ENCODE measurements around the gene PODNL1. TPM values are rescaled to one million over a fixed set of nuclear protein-coding genes. Genes with fewer than 3 reads are reported as not detected.
A peak's percentile ranks its signal among the peaks of the same experiment; 100 is the strongest.
"Not testable (repeated sequence)": the region's sequence is repeated elsewhere in the genome, so short reads cannot be mapped to it uniquely, and the experiment has no call there.

The PODNL1 gene
- total and polyA plus RNA-seq, 2 of the 13 experiments (the other 11 are each of a cell fraction or from before 2014, with no cell fraction given), result 0.18 TPM; not detected in 1

DNA sequence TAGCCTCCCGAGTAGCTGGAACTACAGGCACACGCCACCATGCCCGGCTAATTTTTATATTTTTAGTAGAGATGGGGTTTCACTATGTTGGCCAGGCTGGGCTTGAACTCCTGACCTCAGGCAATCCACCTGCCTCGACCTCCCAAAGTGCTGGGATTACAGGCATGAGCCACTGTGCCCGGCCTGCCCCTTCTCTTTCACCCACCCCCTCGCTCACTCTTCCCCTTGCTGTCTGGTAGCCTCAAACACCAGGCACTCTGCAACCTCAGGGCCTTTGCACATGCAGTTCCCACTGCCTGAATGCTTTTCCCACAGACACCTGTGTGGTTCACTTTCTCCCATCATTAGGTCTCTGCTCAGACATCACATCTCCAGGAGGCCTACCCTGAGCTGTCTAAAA is 16.1 kb downstream of the PODNL1 start:
- H3K36me3 ChIP-seq (replicated peaks in 1 of 2; ENCODE audit: control insufficient read depth in 1 of 2, insufficient read depth in 2 of 2, low read length in 2 of 2), result peaks cover 10 to 49% of the 10 kb centered on the region in 2 experiments; a peak in 3 of 5 replicates
- FAIRE-seq; H3K9me3 ChIP-seq (ENCODE audit: low read length); BruUV-seq (replicated peaks); DNase-seq (ENCODE audit: low spot score); in situ Hi-C loops (cut with HindIII; ENCODE audit: extremely low pct_ligation_motif_present, low pct_unique_long_range_greater_than_20kb); H3K27ac ChIP-seq (ENCODE audit: extremely low read length, insufficient read depth, low read length); CTCF ChIA-PET (ENCODE audit: low intra/inter-chr PET ratio, low total read pairs); H3K79me2 ChIP-seq (ENCODE audit: insufficient read depth, low read length); H3K4me1 ChIP-seq (ENCODE audit: insufficient read depth, low read length); H3K9ac ChIP-seq (ENCODE audit: insufficient read depth, low read depth, low read length); intact Hi-C loops (cut with micrococcal nuclease; ENCODE audit: unreplicated experiment); H4K20me1 ChIP-seq (ENCODE audit: insufficient read depth, low read length); H3K4me2 ChIP-seq (ENCODE audit: low read depth, low read length); POLR2A ChIA-PET; H2AFZ ChIP-seq (ENCODE audit: low read length); H3K27me3 ChIP-seq (ENCODE audit: control insufficient read depth in 1 of 2, insufficient read depth in 2 of 2, low read length in 2 of 2); H3K4me3 ChIP-seq (replicated peaks in 1 of 3; ENCODE audit: insufficient read depth in 1 of 3, low read depth in 2 of 3, low read length in 3 of 3); ATAC-seq: not testable (repeated sequence)
- 97% methylated on average over 6 of the region's 6 CpGs for WGBS (ENCODE audit: low lambda C conversion rate)
- peak; percentile 37; the same call in 1 of the 2 replicates for TF ChIP-seq ZMYM3 (CRISPR knock-in tag; IDR thresholded peaks at IDR 0.05)

DNA sequence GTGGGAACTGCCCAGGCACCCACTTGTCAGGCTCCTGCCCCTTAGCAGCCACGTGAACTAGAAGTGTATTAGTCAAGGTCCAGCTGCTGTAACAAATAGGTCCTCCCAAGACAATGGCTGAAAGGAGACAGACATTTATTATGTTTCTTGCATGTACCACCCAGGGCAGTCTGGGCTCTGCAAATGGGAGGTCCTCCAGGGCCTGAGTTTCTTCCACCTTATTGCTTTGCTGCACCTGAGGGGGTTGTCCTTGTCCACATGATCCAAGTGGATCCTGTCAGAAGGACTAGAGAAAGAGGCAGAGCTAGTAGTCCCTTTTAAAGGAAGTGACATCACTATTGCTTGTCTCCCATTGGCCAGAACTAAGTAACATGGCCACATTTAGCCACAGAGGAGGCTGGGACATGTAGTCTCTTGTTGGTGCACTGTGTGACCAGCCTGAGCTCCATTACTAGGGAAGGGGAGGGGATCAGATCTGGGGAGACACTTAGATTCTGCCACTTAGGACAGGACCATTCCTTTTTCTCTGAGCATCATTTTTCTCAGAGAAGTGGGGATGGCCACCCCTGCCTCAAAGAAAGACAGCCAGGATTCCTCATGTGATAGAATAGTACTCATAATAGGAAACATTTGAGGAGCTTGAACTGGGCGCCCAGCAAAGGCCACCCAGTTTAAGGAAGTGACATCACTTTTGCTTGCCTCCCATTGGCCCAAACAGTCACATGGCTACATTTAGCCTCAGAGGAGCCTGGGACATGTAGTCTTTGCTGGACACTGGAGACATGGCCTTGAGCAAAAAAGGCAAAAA is 17.1 kb downstream of the PODNL1 start:
- no CpG with 5 or more reads among the region's 2 CpGs for WGBS (ENCODE audit: low lambda C conversion rate)
- TF ChIP-seq NFYB (CRISPR knock-in tag; IDR thresholded peaks at IDR 0.05), result peak; percentile 73
- TF ChIP-seq, protein P1, sequence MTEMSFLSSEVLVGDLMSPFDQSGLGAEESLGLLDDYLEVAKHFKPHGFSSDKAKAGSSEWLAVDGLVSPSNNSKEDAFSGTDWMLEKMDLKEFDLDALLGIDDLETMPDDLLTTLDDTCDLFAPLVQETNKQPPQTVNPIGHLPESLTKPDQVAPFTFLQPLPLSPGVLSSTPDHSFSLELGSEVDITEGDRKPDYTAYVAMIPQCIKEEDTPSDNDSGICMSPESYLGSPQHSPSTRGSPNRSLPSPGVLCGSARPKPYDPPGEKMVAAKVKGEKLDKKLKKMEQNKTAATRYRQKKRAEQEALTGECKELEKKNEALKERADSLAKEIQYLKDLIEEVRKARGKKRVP (CRISPR knock-in tag; IDR thresholded peaks at IDR 0.05), result no peak
- no peak for TF ChIP-seq TAF15 (IDR thresholded peaks at IDR 0.05; ENCODE audit: low read depth, low read length, poor library complexity, severe bottlenecking)
- no peak for TF ChIP-seq ZFAT (CRISPR knock-in tag; conservative IDR thresholded peaks at IDR 0.05)
- TF ChIP-seq ZNF652 (CRISPR knock-in tag; IDR thresholded peaks at IDR 0.05; ENCODE audit: borderline replicate concordance, low read depth), result no peak
- TF ChIP-seq PHB2 (IDR thresholded peaks at IDR 0.05; ENCODE audit: partially characterized antibody), result no peak
- TF ChIP-seq CREM (IDR thresholded peaks at IDR 0.05), result peak; percentile 79
- TF ChIP-seq CREM (CRISPR knock-in tag; IDR thresholded peaks at IDR 0.05), result no peak
- TF ChIP-seq SRSF9 (IDR thresholded peaks at IDR 0.05; ENCODE audit: borderline replicate concordance, insufficient read depth, low read depth, low read length, poor library complexity, severe bottlenecking), result no peak
- no peak for TF ChIP-seq ZNF572 (CRISPR knock-in tag; IDR thresholded peaks at IDR 0.05)
- TF ChIP-seq HOXA9 (CRISPR knock-in tag; IDR thresholded peaks at IDR 0.05; ENCODE audit: borderline replicate concordance), result no peak
- TF ChIP-seq NCOR1 (IDR thresholded peaks at IDR 0.05; ENCODE audit: borderline replicate concordance, low read length), result no peak
- no peak for TF ChIP-seq JARID2 (CRISPR knock-in tag; IDR thresholded peaks at IDR 0.05; ENCODE audit: insufficient replicate concordance)
- TF ChIP-seq SUZ12 (IDR thresholded peaks at IDR 0.05; ENCODE audit: low read depth, low read length), result peak; percentile 26; the same call in 1 of the 2 replicates
- peak; percentile 59 for TF ChIP-seq ATF1 (CRISPR knock-in tag; IDR thresholded peaks at IDR 0.05)
- peak; percentile 97 for TF ChIP-seq THAP11 (CRISPR knock-in tag; IDR thresholded peaks at IDR 0.05)

More for the DNA sequence above, 17.1 kb downstream of the PODNL1 start:
- ChIA-PET CTCF (ENCODE audit: low intra/inter-chr PET ratio, low total read pairs) (no interaction called here), POLR2A (interaction anchor here (0.9 to 1.1 kb wide), 2 partner anchors 12 to 14 kb away, joined by 3 to 4 read pairs; no protein-coding TSS in a partner anchor)
- H3K79me2 ChIP-seq (ENCODE audit: insufficient read depth, low read length), result no peaks in the 10 kb centered on the region
- H3K9me3 ChIP-seq (ENCODE audit: low read length), result peaks cover 5% of the 10 kb centered on the region; the same call in 1 of the 2 replicates
- BruUV-seq (replicated peaks), result no TSS peak
- ATAC-seq (peak; percentile 78), FAIRE-seq (peak; percentile 70), DNase-seq (ENCODE audit: low spot score) (peak; percentile 57)
- H3K4me2 ChIP-seq (ENCODE audit: low read depth, low read length), result no peak overlapping the region
- intact Hi-C loops (cut with micrococcal nuclease; ENCODE audit: unreplicated experiment) (no loop called here), in situ Hi-C loops (cut with HindIII; ENCODE audit: extremely low pct_ligation_motif_present, low pct_unique_long_range_greater_than_20kb) (no loop called here)
- H4K20me1 ChIP-seq (ENCODE audit: insufficient read depth, low read length), result no peaks in the 10 kb centered on the region
- no peak overlapping the region for H2AFZ ChIP-seq (ENCODE audit: low read length)
- H3K27me3 ChIP-seq (ENCODE audit: control insufficient read depth in 1 of 2, insufficient read depth in 2 of 2, low read length in 2 of 2), result no peaks in the 10 kb centered on the region
- no peak overlapping the region for H3K9ac ChIP-seq (ENCODE audit: insufficient read depth, low read depth, low read length)
- H3K36me3 ChIP-seq (replicated peaks in 1 of 2; ENCODE audit: control insufficient read depth in 1 of 2, insufficient read depth in 2 of 2, low read length in 2 of 2), result peaks cover 5 to 40% of the 10 kb centered on the region in 2 experiments; a peak in 3 of 5 replicates
- no peak overlapping the region for H3K27ac ChIP-seq (ENCODE audit: extremely low read length, insufficient read depth, low read length)
- H3K4me3 ChIP-seq (replicated peaks in 1 of 3; ENCODE audit: insufficient read depth in 1 of 3, low read depth in 2 of 3, low read length in 3 of 3), result no peak overlapping the region
- no peaks in the 10 kb centered on the region for H3K4me1 ChIP-seq (ENCODE audit: insufficient read depth, low read length)
